ENCODE measurements around the gene SPDYE4. TPM values are rescaled to one million over a fixed set of nuclear protein-coding genes. Genes with fewer than 3 reads are reported as not detected.
A peak's percentile ranks its signal among the peaks of the same experiment; 100 is the strongest.

SPDYE4 gene
- total and polyA plus RNA-seq, 8 donors = 0.47 to 0.67 (median 0.56) TPM; not detected in 5

GRCh38 chr17:8729421-8729820 lies 28.9 kb downstream of the SPDYE4 start:
- intact Hi-C loops (cut with DNase I) = no loop called here
- DNase-seq (no peak), ATAC-seq (no peak)
- H3K36me3 ChIP-seq = no peaks in the 10 kb centered on the region
- H3K4me1 ChIP-seq = peaks cover 0 to 9% of the 10 kb centered on the region in 2 donors
- no peak overlapping the region for H3K27ac ChIP-seq
- no peak overlapping the region for H3K4me3 ChIP-seq
- no peaks in the 10 kb centered on the region for H3K27me3 ChIP-seq
- no peaks in the 10 kb centered on the region for H3K9me3 ChIP-seq
- TF ChIP-seq CTCF (IDR thresholded peaks at IDR 0.05) = no peak

- no peaks in the 10 kb centered on the region for H3K9me3 ChIP-seq
- no peak overlapping the region for H3K4me3 ChIP-seq
- no peak overlapping the region for H3K27ac ChIP-seq
- ATAC-seq = no peak
- peaks cover 0 to 9% of the 10 kb centered on the region in 2 donors for H3K4me1 ChIP-seq
- intact Hi-C loops (cut with DNase I) = no loop called here
- no peaks in the 10 kb centered on the region for H3K36me3 ChIP-seq
- TF ChIP-seq CTCF (IDR thresholded peaks at IDR 0.05) = no peak
- H3K27me3 ChIP-seq = no peaks in the 10 kb centered on the region
- no peak for DNase-seq
Measured at GRCh38 chr17:8728971-8729370, 29.4 kb downstream of the SPDYE4 start.

GRCh38 chr17:8728251-8728938 lies 30.0 kb downstream of the SPDYE4 start:
- DNase-seq = no peak
- H3K27me3 ChIP-seq = no peaks in the 10 kb centered on the region
- no peaks in the 10 kb centered on the region for H3K36me3 ChIP-seq
- no peak overlapping the region for H3K27ac ChIP-seq
- intact Hi-C loops (cut with DNase I) = no loop called here
- no peaks in the 10 kb centered on the region for H3K9me3 ChIP-seq
- peaks cover 0 to 9% of the 10 kb centered on the region in 2 donors for H3K4me1 ChIP-seq
- no peak overlapping the region for H3K4me3 ChIP-seq
- ATAC-seq = no peak
- no peak for TF ChIP-seq CTCF (IDR thresholded peaks at IDR 0.05)

DNA sequence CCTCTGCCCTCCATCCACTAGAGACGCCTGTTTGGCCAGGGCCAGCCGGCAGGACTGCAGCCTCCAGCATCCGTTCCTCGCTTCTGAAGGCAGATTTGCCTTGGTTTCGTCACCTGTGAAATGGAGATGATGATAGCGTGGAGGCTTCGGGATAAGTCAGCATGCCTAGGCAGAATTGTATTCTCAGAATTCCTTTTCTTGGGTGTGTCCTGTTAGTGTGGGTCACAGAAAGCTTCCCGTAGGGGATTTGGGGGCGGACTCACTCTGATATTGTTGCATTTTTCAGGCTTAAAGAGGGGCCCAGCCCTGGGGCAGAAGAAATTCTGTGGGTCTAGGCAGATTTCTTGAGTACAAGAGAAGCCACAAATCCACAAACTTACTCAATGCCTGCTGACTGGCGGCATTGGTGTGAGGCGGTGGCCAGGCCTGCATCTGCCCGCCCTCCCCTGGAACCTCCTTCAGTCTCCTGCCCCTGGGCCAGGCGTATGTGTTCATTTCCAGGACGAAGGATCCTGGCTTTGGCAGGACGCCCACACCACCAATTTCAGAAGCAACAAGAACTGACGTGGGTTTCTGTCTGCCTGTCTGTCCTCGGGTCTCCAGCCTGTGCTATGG lies 31.3 kb downstream of the SPDYE4 start:
- H3K4me3 ChIP-seq = no peak overlapping the region
- no peak overlapping the region for H3K27ac ChIP-seq
- no peak for DNase-seq
- H3K9me3 ChIP-seq = no peaks in the 10 kb centered on the region
- ATAC-seq = peak; percentile 46
- no peaks in the 10 kb centered on the region for H3K36me3 ChIP-seq
- intact Hi-C loops (cut with DNase I) = no loop called here
- H3K4me1 ChIP-seq = peaks cover 0 to 9% of the 10 kb centered on the region in 2 donors
- no peaks in the 10 kb centered on the region for H3K27me3 ChIP-seq
- TF ChIP-seq CTCF (IDR thresholded peaks at IDR 0.05) = no peak
